ENCODE measurements around the gene GDF9.

Gene GDF9

GRCh38 chr5:132816554-132816953, 49.7 kb downstream of the GDF9 start:
- H4K8ac ChIP-seq (ENCODE audit: low read depth, low read length) = no peak overlapping the region
- no peak overlapping the region for H2BK15ac ChIP-seq (ENCODE audit: low read length)
- peaks cover 20 to 79% (median 41%) of the 10 kb centered on the region in 3 experiments for H3K27me3 ChIP-seq (ENCODE audit: control insufficient read depth in 3 of 3, insufficient read depth in 3 of 3, low read depth in 1 of 3, low read length in 3 of 3)
- peaks cover 3% of the 10 kb centered on the region for H3K79me1 ChIP-seq (ENCODE audit: low read depth, low read length)
- H2AFZ ChIP-seq (ENCODE audit: low read length) = no peak overlapping the region
- H3K4me1 ChIP-seq (ENCODE audit: control insufficient read depth in 2 of 2, insufficient read depth in 1 of 2, low read depth in 1 of 2, low read length in 2 of 2) = peaks cover 0 to 2% of the 10 kb centered on the region in 2 donors
- no peak overlapping the region for H3K4ac ChIP-seq (ENCODE audit: low read length)
- H3K18ac ChIP-seq (ENCODE audit: low read length) = no peak overlapping the region
- no peak for DNase-seq (ENCODE audit: low spot score)
- H3K9me3 ChIP-seq (replicated peaks in 1 of 2; ENCODE audit: control insufficient read depth in 2 of 2, insufficient read depth in 1 of 2, low read depth in 1 of 2, low read length in 2 of 2) = peaks cover 6 to 8% of the 10 kb centered on the region in 2 donors
- no peak overlapping the region for H3K9ac ChIP-seq (ENCODE audit: low read depth, low read length, poor library complexity)
- H3K14ac ChIP-seq (ENCODE audit: low read length) = no peak overlapping the region
- no peak overlapping the region for H2BK120ac ChIP-seq (ENCODE audit: low read depth, low read length)
- H3K23ac ChIP-seq (ENCODE audit: low read depth, low read length, poor library complexity) = no peak overlapping the region
- H2BK5ac ChIP-seq (ENCODE audit: low read length) = no peak overlapping the region
- no peak overlapping the region for H2AK5ac ChIP-seq (ENCODE audit: low read depth, low read length)
- no peak overlapping the region for H3K4me3 ChIP-seq (ENCODE audit: low read length in 2 of 2)
- H3K27ac ChIP-seq (replicated peaks; ENCODE audit: low read length) = no peak overlapping the region
- no peaks in the 10 kb centered on the region for H3K36me3 ChIP-seq (replicated peaks in 1 of 2; ENCODE audit: control insufficient read depth in 2 of 2, insufficient read depth in 2 of 2, low read length in 2 of 2)
- H3K4me2 ChIP-seq (ENCODE audit: insufficient read depth, low read length, poor library complexity, severe bottlenecking) = no peak overlapping the region
- no peak overlapping the region for H4K91ac ChIP-seq (ENCODE audit: low read depth, low read length, poor library complexity)
- no peak overlapping the region for H2BK12ac ChIP-seq (ENCODE audit: low read length)

- Histone ChIP-seq H3K4me3 (ENCODE audit: low read length in 2 of 2) (no peak overlapping the region), H3K4me2 (ENCODE audit: insufficient read depth, low read length, poor library complexity, severe bottlenecking) (no peak overlapping the region), H3K23ac (ENCODE audit: low read depth, low read length, poor library complexity) (no peak overlapping the region), H3K36me3 (replicated peaks in 1 of 2; ENCODE audit: control insufficient read depth in 2 of 2, insufficient read depth in 2 of 2, low read length in 2 of 2) (no peaks in the 10 kb centered on the region), H4K91ac (ENCODE audit: low read depth, low read length, poor library complexity) (no peak overlapping the region), H2BK15ac (ENCODE audit: low read length) (no peak overlapping the region), H2AK5ac (ENCODE audit: low read depth, low read length) (no peak overlapping the region), H2BK12ac (ENCODE audit: low read length) (no peak overlapping the region), H3K4ac (ENCODE audit: low read length) (no peak overlapping the region), H3K4me1 (ENCODE audit: control insufficient read depth in 2 of 2, insufficient read depth in 1 of 2, low read depth in 1 of 2, low read length in 2 of 2) (peaks cover 0 to 2% of the 10 kb centered on the region in 2 donors), H4K8ac (ENCODE audit: low read depth, low read length) (no peak overlapping the region), H3K9me3 (replicated peaks in 1 of 2; ENCODE audit: control insufficient read depth in 2 of 2, insufficient read depth in 1 of 2, low read depth in 1 of 2, low read length in 2 of 2) (peaks cover 6 to 8% of the 10 kb centered on the region in 2 donors), H2BK120ac (ENCODE audit: low read depth, low read length) (no peak overlapping the region), H3K79me1 (ENCODE audit: low read depth, low read length) (peaks cover 3% of the 10 kb centered on the region), H3K27ac (replicated peaks; ENCODE audit: low read length) (no peak overlapping the region), H2BK5ac (ENCODE audit: low read length) (no peak overlapping the region), H3K9ac (ENCODE audit: low read depth, low read length, poor library complexity) (no peak overlapping the region), H3K18ac (ENCODE audit: low read length) (no peak overlapping the region), H2AFZ (ENCODE audit: low read length) (no peak overlapping the region), H3K14ac (ENCODE audit: low read length) (no peak overlapping the region), H3K27me3 (ENCODE audit: control insufficient read depth in 3 of 3, insufficient read depth in 3 of 3, low read depth in 1 of 3, low read length in 3 of 3) (peaks cover 20 to 81% (median 41%) of the 10 kb centered on the region in 3 experiments)
- no peak for DNase-seq (ENCODE audit: low spot score)
- no CpG with 5 or more reads among the region's 2 CpGs for WGBS, 2 donors (ENCODE audit: extremely low coverage in 2 of 2, insufficient read length in 2 of 2, insufficient replicate concordance in 1 of 2)
These were observed 50.2 kb downstream of the GDF9 start for GRCh38 chr5:132816083-132816482.

GRCh38 chr5:132815454-132815853, 50.8 kb downstream of the GDF9 start:
- no CpG with 5 or more reads among the region's 1 CpG for WGBS, 2 donors (ENCODE audit: extremely low coverage in 2 of 2, insufficient read length in 2 of 2, insufficient replicate concordance in 1 of 2)

GRCh38 chr5:132814503-132815294, 51.6 kb downstream of the GDF9 start:
- peaks cover 0 to 2% of the 10 kb centered on the region in 2 donors for H3K4me1 ChIP-seq (ENCODE audit: control insufficient read depth in 2 of 2, insufficient read depth in 1 of 2, low read depth in 1 of 2, low read length in 2 of 2)
- H3K9ac ChIP-seq (ENCODE audit: low read depth, low read length, poor library complexity) = no peak overlapping the region
- peaks cover 20 to 90% (median 42%) of the 10 kb centered on the region in 3 experiments for H3K27me3 ChIP-seq (ENCODE audit: control insufficient read depth in 3 of 3, insufficient read depth in 3 of 3, low read depth in 1 of 3, low read length in 3 of 3)
- peak overlapping the region; percentile 83 for H3K23ac ChIP-seq (ENCODE audit: low read depth, low read length, poor library complexity)
- H3K79me1 ChIP-seq (ENCODE audit: low read depth, low read length) = peaks cover 3% of the 10 kb centered on the region
- H2BK120ac ChIP-seq (ENCODE audit: low read depth, low read length) = no peak overlapping the region
- H2BK5ac ChIP-seq (ENCODE audit: low read length) = no peak overlapping the region
- H3K9me3 ChIP-seq (replicated peaks in 1 of 2; ENCODE audit: control insufficient read depth in 2 of 2, insufficient read depth in 1 of 2, low read depth in 1 of 2, low read length in 2 of 2) = peaks cover 6 to 8% of the 10 kb centered on the region in 2 donors
- H3K4me3 ChIP-seq (ENCODE audit: low read length in 2 of 2) = no peak overlapping the region
- H2AK5ac ChIP-seq (ENCODE audit: low read depth, low read length) = peak overlapping the region; percentile 61
- no peak overlapping the region for H3K27ac ChIP-seq (replicated peaks; ENCODE audit: low read length)
- DNase-seq (ENCODE audit: low spot score) = no peak
- H4K91ac ChIP-seq (ENCODE audit: low read depth, low read length, poor library complexity) = no peak overlapping the region
- no peak overlapping the region for H2BK12ac ChIP-seq (ENCODE audit: low read length)
- H3K14ac ChIP-seq (ENCODE audit: low read length) = peak overlapping the region; percentile 94
- H3K36me3 ChIP-seq (replicated peaks in 1 of 2; ENCODE audit: control insufficient read depth in 2 of 2, insufficient read depth in 2 of 2, low read length in 2 of 2) = no peaks in the 10 kb centered on the region
- H3K18ac ChIP-seq (ENCODE audit: low read length) = peak overlapping the region; percentile 79
- no peak overlapping the region for H2AFZ ChIP-seq (ENCODE audit: low read length)
- H4K8ac ChIP-seq (ENCODE audit: low read depth, low read length) = peak overlapping the region; percentile 90
- no CpG with 5 or more reads among the region's 81 CpGs for WGBS, 2 donors (ENCODE audit: extremely low coverage in 2 of 2, insufficient read length in 2 of 2, insufficient replicate concordance in 1 of 2)
- H3K4me2 ChIP-seq (ENCODE audit: insufficient read depth, low read length, poor library complexity, severe bottlenecking) = no peak overlapping the region
- peak overlapping the region; percentile 76 for H3K4ac ChIP-seq (ENCODE audit: low read length)
- peak overlapping the region; percentile 37 for H2BK15ac ChIP-seq (ENCODE audit: low read length)

More at GRCh38 chr5:132815454-132815853, 50.8 kb downstream of the GDF9 start:
- no peak overlapping the region for H3K4me3 ChIP-seq (ENCODE audit: low read length in 2 of 2)
- no peak overlapping the region for H4K91ac ChIP-seq (ENCODE audit: low read depth, low read length, poor library complexity)
- no peak overlapping the region for H2BK12ac ChIP-seq (ENCODE audit: low read length)
- no peak overlapping the region for H2BK15ac ChIP-seq (ENCODE audit: low read length)
- H3K9ac ChIP-seq (ENCODE audit: low read depth, low read length, poor library complexity) = no peak overlapping the region
- H3K27ac ChIP-seq (replicated peaks; ENCODE audit: low read length) = no peak overlapping the region
- no peak overlapping the region for H2BK120ac ChIP-seq (ENCODE audit: low read depth, low read length)
- H2BK5ac ChIP-seq (ENCODE audit: low read length) = no peak overlapping the region
- H3K36me3 ChIP-seq (replicated peaks in 1 of 2; ENCODE audit: control insufficient read depth in 2 of 2, insufficient read depth in 2 of 2, low read length in 2 of 2) = no peaks in the 10 kb centered on the region
- DNase-seq (ENCODE audit: low spot score) = no peak
- no peak overlapping the region for H3K23ac ChIP-seq (ENCODE audit: low read depth, low read length, poor library complexity)
- H3K14ac ChIP-seq (ENCODE audit: low read length) = no peak overlapping the region
- H4K8ac ChIP-seq (ENCODE audit: low read depth, low read length) = no peak overlapping the region
- H3K27me3 ChIP-seq (ENCODE audit: control insufficient read depth in 3 of 3, insufficient read depth in 3 of 3, low read depth in 1 of 3, low read length in 3 of 3) = peaks cover 20 to 86% (median 42%) of the 10 kb centered on the region in 3 experiments
- no peak overlapping the region for H2AK5ac ChIP-seq (ENCODE audit: low read depth, low read length)
- H3K4me1 ChIP-seq (ENCODE audit: control insufficient read depth in 2 of 2, insufficient read depth in 1 of 2, low read depth in 1 of 2, low read length in 2 of 2) = peaks cover 0 to 2% of the 10 kb centered on the region in 2 donors
- peaks cover 6 to 8% of the 10 kb centered on the region in 2 donors for H3K9me3 ChIP-seq (replicated peaks in 1 of 2; ENCODE audit: control insufficient read depth in 2 of 2, insufficient read depth in 1 of 2, low read depth in 1 of 2, low read length in 2 of 2)
- no peak overlapping the region for H3K4ac ChIP-seq (ENCODE audit: low read length)
- no peak overlapping the region for H3K4me2 ChIP-seq (ENCODE audit: insufficient read depth, low read length, poor library complexity, severe bottlenecking)
- H2AFZ ChIP-seq (ENCODE audit: low read length) = no peak overlapping the region
- H3K79me1 ChIP-seq (ENCODE audit: low read depth, low read length) = peaks cover 3% of the 10 kb centered on the region
- H3K18ac ChIP-seq (ENCODE audit: low read length) = no peak overlapping the region
